Activated CD4-positive, alpha-beta T cell treated with anti-CD3 and anti-CD28 coated beads, Interleukin-10, Interleukin-2, amounts not matched to agents 100 ng/mL and 50 ng/mL, durations not matched to agents 16 hours and 8 hours (primary cell): ENCODE data around the gene MALRD1.
A peak's percentile ranks its signal among the peaks of the same experiment; 100 is the strongest.

Experiments
- DNase-seq: peaks from one replicate; pipeline ENCODE4 v3.0.0-alpha.2; 2020

MALRD1 gene

DNA sequence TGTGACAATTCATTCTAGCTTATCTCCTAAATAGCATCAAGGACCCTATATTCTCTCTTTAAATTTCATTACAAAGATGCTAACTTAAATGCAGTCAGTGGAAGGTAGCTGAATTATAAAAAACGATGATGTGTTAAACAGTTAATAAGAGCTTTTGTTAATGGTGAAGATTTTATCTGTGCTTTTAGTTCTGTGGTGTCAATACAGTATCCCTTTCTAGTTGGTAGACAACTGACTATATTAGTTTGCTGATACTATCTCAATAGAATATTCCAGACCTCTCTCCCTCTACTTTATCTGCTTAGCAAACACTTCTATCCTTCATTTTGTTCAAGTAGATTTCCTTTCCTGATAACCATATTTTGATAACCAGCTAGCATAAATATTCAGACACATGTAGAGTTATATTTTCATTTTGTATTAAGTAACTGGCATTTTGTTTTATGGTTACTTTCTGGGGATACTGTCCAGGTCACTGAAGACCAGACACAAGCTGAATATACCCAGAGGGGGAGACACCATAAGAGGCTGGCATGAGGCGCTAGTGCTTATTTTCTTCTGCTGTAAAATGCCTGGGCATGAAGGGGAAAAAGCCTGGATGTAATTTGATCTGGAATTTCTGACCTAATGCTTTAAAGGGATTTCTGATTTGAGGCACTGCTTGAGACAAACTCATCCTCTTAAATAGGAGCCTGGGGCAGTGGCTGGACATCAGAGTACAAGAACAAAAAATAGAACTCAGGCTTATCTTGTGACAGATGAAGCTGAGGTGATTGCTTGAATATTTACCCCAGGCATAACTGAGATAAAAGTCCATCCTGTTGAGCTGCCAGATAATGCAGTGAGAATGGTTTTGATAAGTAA lies 197.5 kb downstream of the MALRD1 start:
- no peak for DNase-seq

DNA sequence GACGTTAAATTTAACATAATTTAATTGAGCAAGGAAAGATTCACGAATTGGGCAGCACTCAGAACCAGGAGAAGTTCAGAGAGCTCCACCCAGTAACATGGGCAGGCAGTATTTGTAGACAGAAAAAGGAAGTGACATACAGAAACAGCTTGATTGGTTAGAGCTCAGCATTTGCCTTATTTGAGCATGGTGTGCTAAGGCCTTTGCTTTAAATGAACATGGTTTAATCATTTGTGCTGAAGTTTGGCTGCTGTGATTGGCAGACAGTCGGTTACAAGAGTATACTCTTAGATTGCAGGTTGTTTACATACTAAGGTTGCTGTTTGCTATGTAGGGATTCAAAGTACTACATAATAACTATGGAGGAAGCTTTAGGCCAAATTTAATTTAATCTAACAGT lies 199.2 kb downstream of the MALRD1 start:
- DNase-seq, result no peak

DNA sequence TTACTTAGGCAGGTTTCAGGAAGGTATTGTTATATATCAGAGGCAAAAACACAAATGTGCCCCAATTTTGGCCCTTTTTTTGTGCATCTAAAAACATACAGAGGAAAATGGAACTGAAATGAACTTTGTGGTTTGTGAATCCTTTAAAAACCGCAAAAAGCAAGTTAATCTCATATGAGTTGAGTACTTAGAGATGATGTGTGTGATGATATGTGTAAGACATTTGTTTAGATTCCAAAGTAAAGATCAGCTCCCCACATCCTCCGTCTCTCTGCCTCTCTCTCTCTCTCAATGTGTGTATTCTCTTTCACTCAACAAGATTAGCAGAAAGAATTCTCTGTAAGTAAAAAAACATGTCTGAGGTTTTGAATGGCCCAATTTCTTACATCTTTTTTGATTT lies 201.9 kb downstream of the MALRD1 start:
- no peak for DNase-seq

DNA sequence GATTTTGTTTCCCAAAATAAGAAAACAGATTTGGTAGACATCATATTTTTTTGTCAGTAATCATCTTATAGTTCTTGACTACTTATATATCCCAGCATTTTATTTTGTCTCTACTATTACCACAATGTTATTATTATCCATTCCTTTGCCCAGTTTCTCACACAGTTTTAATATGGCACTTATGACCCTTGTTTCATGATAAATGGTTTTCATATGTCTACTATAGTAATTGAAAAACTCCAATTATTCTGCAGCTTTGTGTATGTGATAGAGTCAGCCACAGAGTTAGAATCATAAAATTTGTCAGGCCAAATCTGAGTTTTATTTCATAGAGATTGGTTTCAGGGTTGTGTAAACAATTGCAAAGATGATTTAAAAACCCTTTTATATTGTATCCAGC lies 203.9 kb downstream of the MALRD1 start:
- no peak for DNase-seq

DNA sequence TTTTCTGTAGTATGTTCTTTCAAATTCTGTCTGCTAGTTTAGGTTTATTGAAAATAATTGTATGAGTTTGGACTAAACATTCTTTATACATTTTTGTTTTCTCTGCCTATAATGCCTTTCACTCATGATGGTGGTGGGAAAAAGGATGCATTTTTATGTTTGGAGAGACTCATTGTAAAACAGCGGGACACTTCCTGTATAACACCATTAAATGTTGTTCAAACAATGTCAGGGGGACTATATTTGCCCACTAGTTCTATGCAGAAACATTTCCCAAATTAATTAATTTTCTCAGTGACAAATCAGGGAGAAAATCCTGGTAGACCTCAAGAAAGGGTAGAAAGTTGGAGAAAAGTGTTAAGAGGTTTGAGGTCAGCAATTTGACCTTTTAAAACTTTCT lies 207.7 kb downstream of the MALRD1 start:
- no peak for DNase-seq

GRCh38 chr10:19263262-19263661 lies 214.7 kb downstream of the MALRD1 start:
- no peak for DNase-seq

GRCh38 chr10:19283285-19283684 lies 234.7 kb downstream of the MALRD1 start:
- no peak for DNase-seq

GRCh38 chr10:19283786-19284185 lies 235.2 kb downstream of the MALRD1 start:
- DNase-seq, result no peak

- no peak for DNase-seq
Measured at GRCh38 chr10:19290770-19291169, 242.2 kb downstream of the MALRD1 start.

GRCh38 chr10:19294233-19294632 lies 245.6 kb downstream of the MALRD1 start:
- DNase-seq, result no peak

DNA sequence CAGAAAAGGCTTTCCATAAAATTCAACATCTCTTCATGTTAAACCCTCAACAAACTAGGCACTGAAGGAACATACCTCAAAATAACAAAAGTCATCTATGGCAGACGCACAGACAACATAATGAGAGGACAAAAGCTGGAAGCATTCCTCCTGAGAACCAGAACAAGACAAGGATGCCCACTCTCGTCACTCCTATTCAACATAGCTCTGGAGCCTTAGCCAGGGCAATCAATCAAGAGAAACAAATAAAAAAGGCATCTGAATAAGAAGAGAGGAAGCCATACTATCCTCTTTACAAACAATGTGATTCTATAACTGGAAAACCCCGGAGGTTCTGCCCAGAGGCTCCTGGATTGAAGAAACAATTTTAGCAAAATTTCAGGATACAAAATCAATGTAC lies 251.0 kb downstream of the MALRD1 start:
- no peak for DNase-seq

GRCh38 chr10:19302117-19302516 lies 253.5 kb downstream of the MALRD1 start:
- peak; percentile 42 for DNase-seq

GRCh38 chr10:19310066-19310465 lies 261.5 kb downstream of the MALRD1 start:
- no peak for DNase-seq

- DNase-seq, result no peak
Measured at GRCh38 chr10:19316204-19316870, 267.7 kb downstream of the MALRD1 start.

DNA sequence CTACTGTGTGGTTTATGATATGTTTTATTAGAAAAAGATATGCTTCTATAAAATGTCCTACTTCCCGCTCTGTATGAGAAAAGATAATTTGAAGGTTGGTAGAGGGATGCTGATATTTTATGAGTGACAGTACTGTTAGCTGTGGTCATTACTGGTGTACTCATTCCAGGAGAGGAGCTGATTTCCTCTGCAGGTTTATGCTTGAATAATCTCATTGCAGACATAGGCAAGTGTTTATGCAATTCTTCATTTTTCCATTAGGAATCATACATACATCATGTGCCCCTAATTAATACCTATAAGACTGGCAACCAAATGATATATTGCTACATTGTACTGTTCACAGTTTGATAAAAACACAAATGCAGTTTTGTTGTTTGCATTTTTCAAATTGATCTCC lies 269.4 kb downstream of the MALRD1 start:
- DNase-seq, result no peak

- no peak for DNase-seq
Measured at GRCh38 chr10:19325581-19325980, 277.0 kb downstream of the MALRD1 start.

DNA sequence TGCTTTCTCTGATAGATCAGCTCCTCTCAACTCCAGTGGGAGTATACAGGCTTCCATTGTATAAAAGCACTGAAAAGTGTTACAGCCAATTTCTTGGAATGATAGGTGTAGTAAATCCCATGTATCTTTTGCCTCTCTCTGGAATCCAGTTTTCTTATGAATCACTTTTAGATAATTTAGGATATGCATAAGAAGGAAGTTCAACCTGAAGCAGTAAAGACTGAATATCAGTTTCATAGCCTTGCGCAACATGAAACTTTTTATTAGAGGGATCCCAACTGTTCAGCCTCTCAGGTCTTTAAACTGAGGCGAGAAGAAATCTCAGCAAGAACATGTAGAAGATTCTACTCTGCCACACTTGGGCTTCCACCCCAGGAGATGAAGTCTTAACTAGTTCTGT lies 280.0 kb downstream of the MALRD1 start:
- DNase-seq, result no peak

GRCh38 chr10:19329475-19329874 lies 280.9 kb downstream of the MALRD1 start:
- DNase-seq, result no peak

GRCh38 chr10:19332304-19332703 lies 283.7 kb downstream of the MALRD1 start:
- DNase-seq, result no peak

- DNase-seq, result no peak
Measured at GRCh38 chr10:19333631-19334030, 285.0 kb downstream of the MALRD1 start.

GRCh38 chr10:19347621-19348020 lies 299.0 kb downstream of the MALRD1 start:
- no peak for DNase-seq

DNA sequence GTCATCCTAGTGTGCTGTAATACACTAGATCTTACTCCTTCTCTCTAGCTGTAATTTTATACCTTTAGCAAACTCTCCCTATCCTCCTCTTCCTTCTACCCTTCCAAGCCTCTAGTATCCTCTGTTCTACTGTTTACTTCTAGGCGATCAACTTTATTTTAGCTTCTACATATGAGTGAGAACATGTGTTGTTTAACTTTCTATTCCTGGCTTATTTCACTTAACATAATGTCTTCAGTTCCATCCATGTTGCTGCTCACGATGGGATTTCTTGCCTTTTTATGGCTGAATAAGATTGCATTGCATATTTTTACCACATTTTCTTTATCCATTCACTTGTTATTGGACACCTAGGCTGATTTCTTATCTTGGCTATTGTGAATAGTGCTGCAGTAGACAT lies 318.6 kb downstream of the MALRD1 start:
- DNase-seq, result no peak

DNA sequence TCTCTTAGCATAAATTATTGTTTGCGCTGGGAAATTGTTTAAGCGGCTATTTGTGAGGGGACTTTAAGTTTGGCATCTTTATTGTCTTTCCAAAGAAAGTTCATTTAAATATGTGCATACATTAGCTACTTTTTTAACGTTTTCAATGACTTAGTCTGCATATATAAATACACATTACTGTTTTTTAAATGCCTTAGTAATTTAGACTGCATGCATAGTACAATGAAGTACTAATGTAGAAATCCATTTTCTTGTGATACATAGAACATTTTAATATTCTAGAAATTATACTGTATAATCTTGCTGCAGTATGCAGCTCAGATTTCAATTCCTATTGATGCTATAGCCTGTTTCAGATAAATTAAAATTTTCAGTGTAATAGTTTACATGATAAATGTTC lies 325.4 kb downstream of the MALRD1 start:
- DNase-seq, result no peak

GRCh38 chr10:19385846-19386450 lies 337.3 kb downstream of the MALRD1 start:
- no peak for DNase-seq
